ENCODE data around the gene CCDC169.

DNA sequence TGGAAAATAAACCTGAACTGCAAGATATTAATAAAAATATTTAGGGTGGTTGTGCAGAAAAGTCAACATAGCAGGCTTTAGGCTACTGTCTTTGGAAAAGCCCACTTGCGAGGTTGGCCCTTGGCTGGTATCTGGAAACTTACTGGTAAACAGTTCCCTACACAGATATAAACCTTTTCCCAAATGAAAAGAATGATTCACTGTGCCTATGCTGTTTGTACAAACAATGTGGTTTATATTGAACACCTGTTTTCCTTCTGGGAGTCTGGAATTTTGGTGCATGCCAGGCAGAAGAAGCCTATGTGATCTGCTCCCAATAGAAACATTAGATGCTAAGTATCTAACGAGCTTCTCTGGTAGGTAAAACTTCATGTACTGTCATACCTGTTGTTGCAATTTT lies 53.5 kb downstream of the CCDC169 start:
- TF ChIP-seq CTCF (IDR thresholded peaks at IDR 0.05) (no peak), POLR2A (IDR thresholded peaks at IDR 0.05) (no peak)

Data from esophagus squamous epithelium (tissue), 4 donors.